ENCODE data around the gene VWA1. TPM values are rescaled to one million over a fixed set of nuclear protein-coding genes. Genes with fewer than 3 reads are reported as not detected.

VWA1 gene
- total RNA-seq, 1 experiment from 2014 or later = 0.54 TPM

- CTCF ChIA-PET = interaction anchor here (0.6 to 1.9 kb wide), 5 partner anchors 8 to 336 kb away, joined by 3 to 6 read pairs (median 3); no protein-coding TSS in a partner anchor
- Mint-ChIP-seq H3K4me1 (ENCODE audit: insufficient read depth, unreplicated experiment) (peaks cover 16% of the 10 kb centered on the region), H3K27ac (ENCODE audit: low read depth, unreplicated experiment) (peak overlapping the region; percentile 85), H3K4me3 (ENCODE audit: unreplicated experiment) (peak overlapping the region; percentile 88), H3K9me3 (ENCODE audit: unreplicated experiment) (no peaks in the 10 kb centered on the region), H3K27me3 (ENCODE audit: insufficient read depth, unreplicated experiment) (no peaks in the 10 kb centered on the region), H3K36me3 (ENCODE audit: insufficient read depth, unreplicated experiment) (peaks cover 92% of the 10 kb centered on the region)
- no peak for TF ChIP-seq CTCF (IDR thresholded peaks at IDR 0.05; ENCODE audit: unreplicated experiment)
- no peak for DNase-seq (ENCODE audit: unreplicated experiment)
- BruUV-seq (replicated peaks) = no TSS peak
- POLR2A ChIA-PET = interaction anchor here (0.7 to 4.1 kb wide), 16 partner anchors 9 to 168 kb away, joined by 3 to 62 read pairs (median 4); partner anchors contain the start of genes AURKAIP1 and MRPL20
- intact Hi-C loops (cut with micrococcal nuclease) = loop anchor here (2.0 kb wide), 1 partner anchor 24 kb away; the partner anchor contains the start of gene AURKAIP1
These were observed 36.8 kb upstream of the VWA1 start for GRCh38 chr1:1398677-1399186.

GRCh38 chr1:1399187-1399871 lies 36.2 kb upstream of the VWA1 start, which contains the start of gene CCNL2:
CCNL2 (minus strand) TSS chr1:1399335; CDS start chr1:1399306, 29 bp downstream.
- POLR2A ChIA-PET = interaction anchor here (0.7 to 4.1 kb wide), 21 partner anchors 9 to 216 kb away, joined by 3 to 62 read pairs (median 4); partner anchors contain the start of genes AURKAIP1, MIB2 and MRPL20
- CTCF ChIA-PET = interaction anchor here (0.6 to 1.9 kb wide), 7 partner anchors 9 to 494 kb away, joined by 3 to 6 read pairs (median 3); no protein-coding TSS in a partner anchor
- peak within 1 kb of the TSS; percentile 85 for H3K27ac Mint-ChIP-seq (ENCODE audit: low read depth, unreplicated experiment)
- no peaks in the 10 kb centered on the region for H3K9me3 Mint-ChIP-seq (ENCODE audit: unreplicated experiment)
- peak within 1 kb of the TSS; percentile 88 for H3K4me3 Mint-ChIP-seq (ENCODE audit: unreplicated experiment)
- H3K4me1 Mint-ChIP-seq (ENCODE audit: insufficient read depth, unreplicated experiment) = peaks cover 18% of the 10 kb centered on the region
- H3K27me3 Mint-ChIP-seq (ENCODE audit: insufficient read depth, unreplicated experiment) = no peaks in the 10 kb centered on the region
- intact Hi-C loops (cut with micrococcal nuclease) = loop anchor here (2.0 kb wide), 1 partner anchor 25 kb away; the partner anchor contains the start of gene AURKAIP1
- BruUV-seq (replicated peaks) = no TSS peak
- peak; percentile 97 for DNase-seq (ENCODE audit: unreplicated experiment)
- peak; percentile 46 for TF ChIP-seq CTCF (IDR thresholded peaks at IDR 0.05; ENCODE audit: unreplicated experiment)
- H3K36me3 Mint-ChIP-seq (ENCODE audit: insufficient read depth, unreplicated experiment) = peaks cover 92% of the 10 kb centered on the region

GRCh38 chr1:1399872-1400575 lies 35.5 kb upstream of the VWA1 start:
- intact Hi-C loops (cut with micrococcal nuclease) = loop anchor here (2.0 to 10.0 kb wide), 2 partner anchors 25 to 105 kb away; partner anchors contain the start of gene AURKAIP1
- ChIA-PET POLR2A (interaction anchor here (0.7 to 4.1 kb wide), 13 partner anchors 8 to 518 kb away, joined by 3 to 62 read pairs (median 4); partner anchors contain the start of genes AURKAIP1, MIB2 and MRPL20), CTCF (interaction anchor here (0.5 to 1.9 kb wide), 12 partner anchors 41 to 494 kb away, joined by 3 to 6 read pairs (median 4); no protein-coding TSS in a partner anchor)
- Mint-ChIP-seq H3K9me3 (ENCODE audit: unreplicated experiment) (no peaks in the 10 kb centered on the region), H3K36me3 (ENCODE audit: insufficient read depth, unreplicated experiment) (peaks cover 92% of the 10 kb centered on the region), H3K4me3 (ENCODE audit: unreplicated experiment) (peak overlapping the region; percentile 88), H3K27me3 (ENCODE audit: insufficient read depth, unreplicated experiment) (no peaks in the 10 kb centered on the region), H3K27ac (ENCODE audit: low read depth, unreplicated experiment) (peak overlapping the region; percentile 84), H3K4me1 (ENCODE audit: insufficient read depth, unreplicated experiment) (peaks cover 18% of the 10 kb centered on the region)
- no peak for TF ChIP-seq CTCF (IDR thresholded peaks at IDR 0.05; ENCODE audit: unreplicated experiment)
- peak; percentile 13 for DNase-seq (ENCODE audit: unreplicated experiment)
- BruUV-seq (replicated peaks) = TSS peak; percentile 45

All from MCF 10A (cell line).